CMK (cell line): ENCODE measurements around the gene PKDREJ.

ENCODE experiments used
- DNase-seq: peaks from one replicate; pipeline ENCODE4 v3.0.0-alpha.2; 2010; ENCODE audit warnings: low read depth

PKDREJ gene

GRCh38 chr22:46234969-46235368, 28.2 kb downstream of the PKDREJ start:
- DNase-seq, result no peak

GRCh38 chr22:46233231-46233630, 29.9 kb downstream of the PKDREJ start:
- no peak for DNase-seq

GRCh38 chr22:46230262-46230901, 32.8 kb downstream of the PKDREJ start:
- DNase-seq, result no peak

GRCh38 chr22:46229701-46230100, 33.4 kb downstream of the PKDREJ start:
- no peak for DNase-seq

- no peak for DNase-seq
Measured at GRCh38 chr22:46226577-46226976, 36.6 kb downstream of the PKDREJ start.

GRCh38 chr22:46225631-46226030, 37.5 kb downstream of the PKDREJ start:
- no peak for DNase-seq

GRCh38 chr22:46224898-46225290, 38.2 kb downstream of the PKDREJ start:
- DNase-seq, result no peak

- no peak for DNase-seq
Measured at GRCh38 chr22:46224044-46224897, 38.9 kb downstream of the PKDREJ start.

- DNase-seq, result no peak
Measured at GRCh38 chr22:46220921-46221320, 42.2 kb downstream of the PKDREJ start.

GRCh38 chr22:46219636-46220035, 43.5 kb downstream of the PKDREJ start:
- no peak for DNase-seq

GRCh38 chr22:46214616-46215015, 48.5 kb downstream of the PKDREJ start:
- DNase-seq, result no peak

- DNase-seq, result no peak
Measured at GRCh38 chr22:46214149-46214548, 49.0 kb downstream of the PKDREJ start.

- no peak for DNase-seq
Measured at GRCh38 chr22:46213052-46213451, 50.1 kb downstream of the PKDREJ start.

- DNase-seq, result no peak
Measured at GRCh38 chr22:46212195-46212594, 50.9 kb downstream of the PKDREJ start.

GRCh38 chr22:46209262-46209661, 53.9 kb downstream of the PKDREJ start:
- no peak for DNase-seq
